GM10266 (cell line): ENCODE results near the gene C1QTNF5.

ENCODE experiments used
- DNase-seq: peaks from one replicate; pipeline ENCODE4 v3.0.0; 2012; ENCODE audit errors: extremely low spot score
- TF ChIP-seq, protein P1 (sequence below): IDR thresholded peaks from 2 replicates; pipeline ENCODE4 v1.5.1; 2012; ENCODE audit warnings: mild to moderate bottlenecking, low read depth; ENCODE audit not compliant: control insufficient read depth, insufficient read depth; ENCODE audit errors: missing control alignments

C1QTNF5 gene

DNA sequence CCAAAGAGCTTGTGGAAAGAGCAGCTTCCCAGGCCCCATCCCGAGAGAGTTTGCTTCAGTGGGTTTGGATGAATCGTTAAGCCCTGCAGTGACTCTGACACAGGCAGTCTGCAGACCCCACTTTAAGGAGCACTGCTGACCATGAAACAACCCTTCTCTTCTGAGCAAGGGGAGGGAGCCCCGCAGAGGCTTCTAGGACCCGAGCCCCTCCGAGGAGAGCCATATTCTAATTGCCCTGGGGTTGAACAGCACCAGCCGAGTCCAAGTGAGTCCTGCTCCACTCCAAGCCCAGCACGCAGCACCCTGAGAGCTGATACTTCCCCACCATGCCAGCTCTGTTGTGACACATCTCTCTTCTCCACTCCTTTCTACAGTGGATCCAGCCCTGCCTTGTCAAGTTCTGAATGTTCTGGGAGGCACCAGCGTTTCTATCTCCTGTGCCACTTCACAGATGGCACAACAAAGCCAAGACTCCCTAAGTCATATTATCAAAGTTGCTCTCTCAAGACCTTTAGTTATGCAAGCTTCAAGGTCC is 30.5 kb upstream of the C1QTNF5 start:
- TF ChIP-seq, protein P1, sequence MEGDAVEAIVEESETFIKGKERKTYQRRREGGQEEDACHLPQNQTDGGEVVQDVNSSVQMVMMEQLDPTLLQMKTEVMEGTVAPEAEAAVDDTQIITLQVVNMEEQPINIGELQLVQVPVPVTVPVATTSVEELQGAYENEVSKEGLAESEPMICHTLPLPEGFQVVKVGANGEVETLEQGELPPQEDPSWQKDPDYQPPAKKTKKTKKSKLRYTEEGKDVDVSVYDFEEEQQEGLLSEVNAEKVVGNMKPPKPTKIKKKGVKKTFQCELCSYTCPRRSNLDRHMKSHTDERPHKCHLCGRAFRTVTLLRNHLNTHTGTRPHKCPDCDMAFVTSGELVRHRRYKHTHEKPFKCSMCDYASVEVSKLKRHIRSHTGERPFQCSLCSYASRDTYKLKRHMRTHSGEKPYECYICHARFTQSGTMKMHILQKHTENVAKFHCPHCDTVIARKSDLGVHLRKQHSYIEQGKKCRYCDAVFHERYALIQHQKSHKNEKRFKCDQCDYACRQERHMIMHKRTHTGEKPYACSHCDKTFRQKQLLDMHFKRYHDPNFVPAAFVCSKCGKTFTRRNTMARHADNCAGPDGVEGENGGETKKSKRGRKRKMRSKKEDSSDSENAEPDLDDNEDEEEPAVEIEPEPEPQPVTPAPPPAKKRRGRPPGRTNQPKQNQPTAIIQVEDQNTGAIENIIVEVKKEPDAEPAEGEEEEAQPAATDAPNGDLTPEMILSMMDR: no peak
- DNase-seq: no peak

DNA sequence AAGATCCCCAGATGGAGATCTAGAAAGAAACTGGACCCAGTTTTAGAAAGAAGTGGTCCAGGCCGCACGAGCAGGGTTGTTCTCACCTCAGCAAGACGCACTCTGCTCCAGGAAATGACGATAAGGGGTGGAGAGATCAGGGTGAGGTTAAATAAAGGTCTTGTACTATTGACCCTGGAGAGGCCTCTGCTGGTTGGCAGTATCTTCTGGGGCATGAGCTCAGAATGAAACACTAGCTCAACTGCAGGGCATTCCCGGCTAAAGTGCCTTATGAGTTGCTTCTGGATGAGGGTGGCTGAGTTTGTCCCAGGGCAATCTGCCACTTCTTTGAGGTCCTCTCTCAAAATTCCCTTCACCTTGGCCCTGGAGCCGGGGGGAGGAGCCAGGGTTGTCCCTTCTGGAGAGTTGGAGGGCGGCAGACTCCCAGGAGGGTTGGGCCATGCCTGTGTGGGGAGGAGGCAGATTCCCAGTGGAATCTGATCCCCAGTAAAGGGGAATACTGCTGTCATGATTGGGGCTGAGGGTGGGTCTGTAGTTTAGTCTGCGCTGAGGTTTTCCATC is 29.9 kb upstream of the C1QTNF5 start:
- TF ChIP-seq, protein P1: no peak
- no peak for DNase-seq

DNA sequence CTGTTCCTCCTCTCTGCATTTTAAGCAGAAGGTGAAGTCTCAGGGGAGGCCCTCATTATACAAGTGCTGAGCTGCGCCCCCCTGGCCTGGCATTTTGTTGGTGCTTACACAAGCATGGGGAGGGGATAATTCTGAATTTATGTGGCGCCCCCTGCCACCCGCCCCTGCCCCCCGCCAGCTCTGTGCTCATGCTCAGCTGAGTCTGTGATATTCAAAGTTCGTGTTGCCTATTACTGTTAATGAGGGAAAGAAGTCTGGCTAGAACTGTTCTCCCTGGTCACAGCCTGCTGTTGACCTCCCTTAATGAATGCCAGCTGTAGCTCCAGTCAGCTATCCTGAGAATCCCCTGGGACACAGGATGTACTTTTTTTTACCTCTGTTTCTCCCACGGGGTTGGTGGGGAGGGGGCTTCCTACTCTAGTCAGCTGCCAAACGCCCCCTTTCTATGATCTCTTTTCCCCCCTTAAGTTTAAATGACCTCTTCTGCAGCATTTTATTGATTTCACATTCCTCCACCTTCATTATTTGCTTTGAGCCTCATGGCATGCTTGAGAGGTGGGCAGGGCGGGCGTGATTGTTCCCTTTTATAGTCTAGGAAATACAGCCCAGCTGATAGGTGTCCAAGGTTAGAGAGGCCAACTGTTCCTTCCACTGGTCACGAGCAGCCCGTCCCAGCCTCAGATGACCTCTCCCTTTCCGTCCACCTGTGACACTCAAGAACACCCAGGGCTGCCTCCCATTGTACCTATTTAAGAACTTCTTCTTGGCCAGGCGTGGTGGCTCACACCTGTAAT is 28.6 kb upstream of the C1QTNF5 start:
- TF ChIP-seq, protein P1: no peak
- no peak for DNase-seq

DNA sequence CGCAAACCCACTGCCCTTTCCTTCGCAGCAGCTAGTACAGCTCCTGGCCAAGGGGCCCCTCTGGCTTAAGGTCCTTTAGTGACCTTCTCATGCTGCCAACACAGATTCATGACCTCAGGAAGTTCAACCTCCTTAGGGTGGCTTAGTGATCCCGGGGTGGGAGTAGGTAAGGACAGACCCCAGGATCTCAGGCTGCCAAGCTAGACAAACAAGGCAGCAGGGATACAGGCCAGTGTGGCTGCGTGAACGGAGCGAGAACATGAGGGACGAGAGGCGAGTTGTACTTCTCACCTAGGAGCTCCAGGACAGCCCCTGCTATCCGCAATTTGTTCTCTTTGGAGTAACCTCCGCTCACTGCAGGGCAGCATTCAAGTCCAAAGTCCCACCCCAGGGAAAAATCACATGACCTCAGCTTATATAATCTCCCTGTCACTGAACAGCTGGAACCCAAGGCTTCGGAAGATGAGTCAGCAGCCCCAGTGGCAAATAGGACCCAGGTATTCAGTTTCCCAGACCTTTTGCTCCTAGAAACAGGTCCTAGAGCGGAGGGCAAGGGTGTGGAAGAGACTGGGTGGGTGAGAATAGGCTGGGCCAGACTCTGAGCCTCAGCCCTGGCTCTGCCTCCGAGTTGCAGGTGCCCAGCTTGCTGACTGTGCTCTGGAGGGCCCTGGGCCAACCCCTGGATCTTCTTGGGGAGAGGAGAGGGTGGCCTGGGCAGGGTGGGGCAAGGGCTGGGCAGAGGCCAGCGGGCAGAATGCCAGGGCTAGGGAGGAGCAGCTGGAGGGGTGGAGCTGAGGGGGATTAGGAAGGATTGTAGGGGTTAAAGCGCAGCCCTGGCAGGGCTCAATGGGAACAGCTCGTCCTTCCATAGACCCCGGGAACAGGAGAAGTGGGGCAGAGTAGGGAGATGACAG is 27.7 kb upstream of the C1QTNF5 start:
- TF ChIP-seq, protein P1: no peak
- no peak for DNase-seq

DNA sequence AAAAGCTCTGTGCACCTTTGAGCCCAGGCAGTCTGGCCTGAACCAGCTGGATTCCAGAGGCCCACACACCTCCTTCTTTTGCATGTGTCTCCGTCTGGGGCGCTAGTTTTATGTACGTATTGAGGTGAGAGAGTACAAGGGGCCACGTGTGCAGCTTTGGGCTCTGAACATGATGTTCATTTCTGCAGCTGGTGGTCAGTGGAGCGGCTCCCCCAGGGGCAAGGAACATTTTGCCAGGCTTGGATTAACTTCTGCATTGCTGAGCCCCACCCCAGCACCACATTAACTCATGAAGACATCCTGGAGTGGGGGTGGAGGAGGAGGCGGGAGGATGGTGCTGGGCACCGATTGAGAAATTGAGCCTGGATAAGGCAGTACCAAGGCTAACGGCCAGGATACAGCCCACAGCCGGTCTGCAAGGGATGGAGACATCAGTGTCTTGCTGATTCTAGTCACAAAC is 27.0 kb upstream of the C1QTNF5 start:
- DNase-seq: no peak
- TF ChIP-seq, protein P1: no peak

DNA sequence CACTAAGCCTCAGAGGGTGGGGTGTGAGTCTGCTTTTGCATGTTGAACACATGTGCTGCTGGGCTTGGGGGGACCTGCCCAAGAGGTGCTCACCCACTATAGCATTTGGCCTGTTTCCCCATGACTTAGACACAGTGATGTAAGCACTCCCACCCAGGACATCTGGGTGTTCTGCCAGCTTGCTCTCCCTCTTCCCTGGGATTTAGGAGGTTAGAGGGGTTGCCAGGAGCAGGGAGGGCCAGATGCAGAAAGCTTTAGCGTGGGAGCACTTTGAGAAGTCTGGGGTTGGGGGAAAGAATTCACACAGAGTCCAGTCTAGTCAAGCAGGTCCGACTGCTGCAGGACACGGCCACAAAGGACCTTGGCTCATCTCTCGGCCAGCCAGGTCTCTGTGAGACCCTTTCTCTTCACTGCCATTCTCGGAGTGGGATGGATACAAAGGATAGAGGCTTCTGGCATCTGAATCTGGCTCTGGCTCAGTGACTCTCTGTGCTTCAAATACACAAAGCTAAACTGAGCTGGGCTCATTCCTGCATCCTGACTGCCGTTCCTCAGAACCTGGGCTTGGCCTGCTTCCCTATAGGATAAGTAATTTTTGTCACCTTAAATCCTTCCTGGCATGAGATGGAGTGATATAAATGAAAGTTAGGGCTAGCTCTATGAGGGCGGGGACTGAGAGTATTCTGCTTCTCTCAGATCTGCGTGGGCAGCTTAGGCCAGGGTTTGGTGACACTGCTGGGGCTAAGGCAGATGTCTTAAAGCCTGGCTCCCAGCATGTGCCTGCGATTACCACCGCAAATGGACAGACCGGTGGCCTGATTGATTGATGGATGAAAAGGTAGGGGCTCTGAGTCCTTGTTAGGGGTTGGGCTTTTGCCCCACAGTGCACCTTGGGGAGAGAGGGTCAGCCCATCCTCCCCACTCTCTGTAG is 26.3 kb upstream of the C1QTNF5 start:
- TF ChIP-seq, protein P1: no peak
- no peak for DNase-seq
